DOHH2 (cell line): ENCODE data around the gene ARHGAP24.

ENCODE experiments used
- CTCF ChIP-seq: fragments of 200-600 bp; sonication (generic); IDR thresholded peaks from one replicate; pipeline ENCODE4 v1.5.1; 2014; ENCODE audit warnings: antibody characterized with exemption, mild to moderate bottlenecking, low read depth, low read length; ENCODE audit not compliant: poor library complexity, severe bottlenecking
- EZH2phosphoT487 ChIP-seq: fragments of 200-600 bp; sonication (generic); IDR thresholded peaks from 2 replicates; pipeline ENCODE4 v1.6.1; 2017; ENCODE audit warnings: borderline replicate concordance, mild to moderate bottlenecking, antibody characterized with exemption, low read length, moderate library complexity, mixed read lengths

GRCh38 chr4:85617202-85617601, 142.3 kb downstream of the ARHGAP24 start:
- TF ChIP-seq CTCF (no peak), EZH2phosphoT487 (no peak)
